Testis (tissue), 2 donors: Measurements from ENCODE around the gene CLEC20A.

ENCODE experiments used
- POLR2A ChIP-seq: fragments of 450-650 bp; IDR thresholded peaks from one replicate; pipeline ENCODE4 v1.6.1; 2017; ENCODE audit warnings: antibody characterized with exemption, mild to moderate bottlenecking, moderate library complexity
- TF ChIP-seq, protein P1 (sequence below), 3 experiments: fragments of 450-650 bp in 2 of 3; fragments of 200-600 bp in 1 of 3; sonication (generic) in 1 of 3; IDR thresholded peaks; one replicate each; pipeline ENCODE4 v1.5.1; 2016 to 2019; ENCODE audit warnings: antibody characterized with exemption in 3 of 3, mild to moderate bottlenecking in 2 of 3, moderate library complexity in 1 of 3

DNA sequence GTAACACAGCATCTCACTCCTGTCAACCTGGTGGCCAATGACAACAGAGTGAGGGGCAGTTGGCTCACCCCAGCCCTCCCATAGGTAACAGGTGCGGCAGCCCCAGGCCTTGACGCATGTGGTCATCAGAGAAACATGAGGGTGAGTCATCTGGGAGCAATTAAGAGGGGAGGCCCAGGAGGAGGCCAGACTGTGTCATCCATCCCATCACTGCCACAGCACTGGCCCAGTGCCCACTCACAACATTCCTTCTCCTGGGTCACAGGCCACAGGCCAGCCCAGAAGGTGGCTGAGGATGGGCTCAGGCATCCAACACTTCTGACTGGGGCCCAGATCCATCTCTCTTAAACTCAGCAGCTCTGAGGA, 33.3 kb upstream of the CLEC20A start:
- TF ChIP-seq, protein P1, sequence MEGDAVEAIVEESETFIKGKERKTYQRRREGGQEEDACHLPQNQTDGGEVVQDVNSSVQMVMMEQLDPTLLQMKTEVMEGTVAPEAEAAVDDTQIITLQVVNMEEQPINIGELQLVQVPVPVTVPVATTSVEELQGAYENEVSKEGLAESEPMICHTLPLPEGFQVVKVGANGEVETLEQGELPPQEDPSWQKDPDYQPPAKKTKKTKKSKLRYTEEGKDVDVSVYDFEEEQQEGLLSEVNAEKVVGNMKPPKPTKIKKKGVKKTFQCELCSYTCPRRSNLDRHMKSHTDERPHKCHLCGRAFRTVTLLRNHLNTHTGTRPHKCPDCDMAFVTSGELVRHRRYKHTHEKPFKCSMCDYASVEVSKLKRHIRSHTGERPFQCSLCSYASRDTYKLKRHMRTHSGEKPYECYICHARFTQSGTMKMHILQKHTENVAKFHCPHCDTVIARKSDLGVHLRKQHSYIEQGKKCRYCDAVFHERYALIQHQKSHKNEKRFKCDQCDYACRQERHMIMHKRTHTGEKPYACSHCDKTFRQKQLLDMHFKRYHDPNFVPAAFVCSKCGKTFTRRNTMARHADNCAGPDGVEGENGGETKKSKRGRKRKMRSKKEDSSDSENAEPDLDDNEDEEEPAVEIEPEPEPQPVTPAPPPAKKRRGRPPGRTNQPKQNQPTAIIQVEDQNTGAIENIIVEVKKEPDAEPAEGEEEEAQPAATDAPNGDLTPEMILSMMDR (IDR thresholded peaks at IDR 0.05): no peak
- TF ChIP-seq POLR2A: no peak
